ENCODE data around the gene RNF8. TPM values are rescaled to one million over a fixed set of nuclear protein-coding genes. Genes with fewer than 3 reads are reported as not detected.

RNF8 gene
- total and polyA plus RNA-seq, 2 experiments from 2014 or later = 30.6 to 30.8 TPM

- TF ChIP-seq EZH2phosphoT487 (IDR thresholded peaks at IDR 0.05; ENCODE audit: low read depth, severe bottlenecking, unreplicated experiment) = no peak
- no peak for TF ChIP-seq CTCF (IDR thresholded peaks at IDR 0.05; ENCODE audit: poor library complexity)
- TF ChIP-seq EZH2 (IDR thresholded peaks at IDR 0.05; ENCODE audit: borderline replicate concordance) = no peak
- H3K27ac ChIP-seq = no peak overlapping the region
- 30% methylated on average over 1 of the region's 1 CpG for WGBS (ENCODE audit: low lambda C conversion rate, missing lambda C conversion rate)
- no peak overlapping the region for H2AFZ ChIP-seq
- H3K4me2 ChIP-seq = no peak overlapping the region
- no peak for DNase-seq (ENCODE audit: low spot score)
- H3K36me3 ChIP-seq (replicated peaks; ENCODE audit: insufficient read depth, low read depth) = no peaks in the 10 kb centered on the region
- no peaks in the 10 kb centered on the region for H4K20me1 ChIP-seq (ENCODE audit: insufficient read depth, poor library complexity, severe bottlenecking)
- H3K9me3 ChIP-seq (ENCODE audit: low read depth) = no peaks in the 10 kb centered on the region
- peaks cover 5% of the 10 kb centered on the region for H3K4me1 ChIP-seq (ENCODE audit: insufficient read depth)
- H3K27me3 ChIP-seq = no peaks in the 10 kb centered on the region
- peaks cover 63% of the 10 kb centered on the region for H3K79me2 ChIP-seq
- no peak overlapping the region for H3K4me3 ChIP-seq
- H3K9me2 ChIP-seq (replicated peaks; ENCODE audit: insufficient read depth) = no peaks in the 10 kb centered on the region
These were observed 3.5 kb downstream of the RNF8 start for GRCh38 chr6:37357288-37357687.

GRCh38 chr6:37357860-37358259 is 4.1 kb downstream of the RNF8 start:
- Histone ChIP-seq H3K9me2 (replicated peaks; ENCODE audit: insufficient read depth) (no peaks in the 10 kb centered on the region), H3K27ac (no peak overlapping the region), H2AFZ (no peak overlapping the region), H3K4me3 (no peak overlapping the region), H3K36me3 (replicated peaks; ENCODE audit: insufficient read depth, low read depth) (no peaks in the 10 kb centered on the region), H3K9me3 (ENCODE audit: low read depth) (no peaks in the 10 kb centered on the region), H3K4me1 (ENCODE audit: insufficient read depth) (peaks cover 5% of the 10 kb centered on the region), H3K27me3 (no peaks in the 10 kb centered on the region), H4K20me1 (ENCODE audit: insufficient read depth, poor library complexity, severe bottlenecking) (no peaks in the 10 kb centered on the region), H3K4me2 (no peak overlapping the region), H3K79me2 (peaks cover 63% of the 10 kb centered on the region)
- 47% methylated on average over 2 of the region's 2 CpGs for WGBS (ENCODE audit: low lambda C conversion rate, missing lambda C conversion rate)
- no peak for DNase-seq (ENCODE audit: low spot score)
- TF ChIP-seq EZH2phosphoT487 (IDR thresholded peaks at IDR 0.05; ENCODE audit: low read depth, severe bottlenecking, unreplicated experiment) = no peak
- no peak for TF ChIP-seq EZH2 (IDR thresholded peaks at IDR 0.05; ENCODE audit: borderline replicate concordance)
- TF ChIP-seq CTCF (IDR thresholded peaks at IDR 0.05; ENCODE audit: poor library complexity) = no peak

GRCh38 chr6:37359039-37359438 is 5.3 kb downstream of the RNF8 start:
- H3K4me2 ChIP-seq = no peak overlapping the region

More at GRCh38 chr6:37359039-37359438, 5.3 kb downstream of the RNF8 start:
- WGBS (ENCODE audit: low lambda C conversion rate, missing lambda C conversion rate) = 69% methylated on average over 3 of the region's 3 CpGs
- no peak overlapping the region for H3K27ac ChIP-seq
- no peaks in the 10 kb centered on the region for H4K20me1 ChIP-seq (ENCODE audit: insufficient read depth, poor library complexity, severe bottlenecking)
- TF ChIP-seq EZH2 (IDR thresholded peaks at IDR 0.05; ENCODE audit: borderline replicate concordance) (no peak), EZH2phosphoT487 (IDR thresholded peaks at IDR 0.05; ENCODE audit: low read depth, severe bottlenecking, unreplicated experiment) (no peak), CTCF (IDR thresholded peaks at IDR 0.05; ENCODE audit: poor library complexity) (no peak)
- H3K4me1 ChIP-seq (ENCODE audit: insufficient read depth) = peaks cover 5% of the 10 kb centered on the region
- no peaks in the 10 kb centered on the region for H3K9me3 ChIP-seq (ENCODE audit: low read depth)
- DNase-seq (ENCODE audit: low spot score) = no peak
- no peak overlapping the region for H3K4me3 ChIP-seq
- peaks cover 63% of the 10 kb centered on the region for H3K79me2 ChIP-seq
- no peak overlapping the region for H2AFZ ChIP-seq
- no peaks in the 10 kb centered on the region for H3K27me3 ChIP-seq
- H3K9me2 ChIP-seq (replicated peaks; ENCODE audit: insufficient read depth) = no peaks in the 10 kb centered on the region
- H3K36me3 ChIP-seq (replicated peaks; ENCODE audit: insufficient read depth, low read depth) = no peaks in the 10 kb centered on the region

Measured in hepatocyte (in vitro differentiated cells).